BJ (cell line): ENCODE measurements around the gene TAF1A. TPM values are rescaled to one million over a fixed set of nuclear protein-coding genes. Genes with fewer than 3 reads are reported as not detected.

Source experiments
- CTCF ChIA-PET: fragments of 350-600 bp; formaldehyde crosslinking; extraction: SDS; loops from one replicate; lab custom pipeline; 2021; ENCODE audit warnings: antibody characterized with exemption, inconsistent platforms; lab: Yijun Ruan, JAX
- POLR2A ChIA-PET: fragments of 300-600 bp; sonication (Branson Sonifier 250); formaldehyde crosslinking; extraction: SDS; loops from one replicate; lab custom pipeline; 2021; ENCODE audit warnings: antibody characterized with exemption; lab: Charles Lee
- DNase-seq: peaks from one replicate; pipeline ENCODE4 v3.0.0-alpha.2; 2011; ENCODE audit warnings: low read depth
- H3K27me3 ChIP-seq: 2 replicates; pipeline ENCODE4 v1.6.0; 2011; ENCODE audit warnings: low read length; ENCODE audit not compliant: control insufficient read depth, insufficient read depth
- H3K36me3 ChIP-seq: 2 replicates; pipeline ENCODE4 v1.5.1; 2011; ENCODE audit warnings: low read length; ENCODE audit not compliant: control insufficient read depth, insufficient read depth
- H3K4me3 ChIP-seq: 2 replicates; pipeline ENCODE4 v1.5.1; 2011; ENCODE audit warnings: low read depth, mild to moderate bottlenecking, control low read depth, low read length
- polyA plus RNA-seq: library from polyadenylated mRNA; depleted of rRNA; stranded (reverse); fragments of >200 nt; gene quantifications from 2 replicates; pipeline ENCODE4 v1.2.3, GENCODE V29; 2011
- TF ChIP-seq, protein P1 (sequence below): IDR thresholded peaks from 2 replicates; pipeline ENCODE4 v1.5.1; 2011; ENCODE audit warnings: low read depth, mild to moderate bottlenecking, control low read depth, inconsistent platforms, low read length, moderate library complexity; ENCODE audit not compliant: insufficient read depth

Gene TAF1A
- polyA plus RNA-seq, 1 experiment: 2.2 TPM

DNA sequence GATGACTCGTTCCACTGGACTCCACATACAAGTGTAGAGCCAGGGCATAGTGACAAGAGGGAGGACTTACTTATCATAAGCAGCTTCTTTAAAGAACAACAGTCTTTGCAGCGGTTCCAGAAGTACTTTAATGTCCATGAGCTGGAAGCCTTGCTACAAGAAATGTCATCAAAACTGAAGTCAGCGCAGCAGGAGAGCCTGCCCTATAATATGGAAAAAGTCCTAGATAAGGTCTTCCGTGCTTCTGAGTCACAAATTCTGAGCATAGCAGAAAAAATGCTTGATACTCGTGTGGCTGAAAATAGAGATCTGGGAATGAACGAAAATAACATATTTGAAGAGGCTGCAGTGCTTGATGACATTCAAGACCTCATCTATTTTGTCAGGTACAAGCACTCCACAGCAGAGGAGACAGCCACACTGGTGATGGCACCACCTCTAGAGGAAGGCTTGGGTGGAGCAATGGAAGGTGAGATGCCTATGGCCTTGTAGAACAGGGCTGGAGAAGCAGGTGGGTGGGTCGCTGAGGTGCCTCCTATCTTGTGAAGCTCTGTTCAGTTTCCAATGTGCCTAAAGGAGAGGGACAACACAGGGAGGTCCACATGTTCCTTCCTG is 40.3 kb upstream of the TAF1A start:
- Histone ChIP-seq H3K27me3 (no peaks in the 10 kb centered on the region), H3K4me3 (no peak overlapping the region), H3K36me3 (peaks cover 11% of the 10 kb centered on the region)
- DNase-seq: no peak
- CTCF ChIA-PET: interaction anchor here (8.0 kb wide), 1 partner anchor 165 kb away, joined by 105 read pairs; no protein-coding TSS in a partner anchor
- TF ChIP-seq, protein P1, sequence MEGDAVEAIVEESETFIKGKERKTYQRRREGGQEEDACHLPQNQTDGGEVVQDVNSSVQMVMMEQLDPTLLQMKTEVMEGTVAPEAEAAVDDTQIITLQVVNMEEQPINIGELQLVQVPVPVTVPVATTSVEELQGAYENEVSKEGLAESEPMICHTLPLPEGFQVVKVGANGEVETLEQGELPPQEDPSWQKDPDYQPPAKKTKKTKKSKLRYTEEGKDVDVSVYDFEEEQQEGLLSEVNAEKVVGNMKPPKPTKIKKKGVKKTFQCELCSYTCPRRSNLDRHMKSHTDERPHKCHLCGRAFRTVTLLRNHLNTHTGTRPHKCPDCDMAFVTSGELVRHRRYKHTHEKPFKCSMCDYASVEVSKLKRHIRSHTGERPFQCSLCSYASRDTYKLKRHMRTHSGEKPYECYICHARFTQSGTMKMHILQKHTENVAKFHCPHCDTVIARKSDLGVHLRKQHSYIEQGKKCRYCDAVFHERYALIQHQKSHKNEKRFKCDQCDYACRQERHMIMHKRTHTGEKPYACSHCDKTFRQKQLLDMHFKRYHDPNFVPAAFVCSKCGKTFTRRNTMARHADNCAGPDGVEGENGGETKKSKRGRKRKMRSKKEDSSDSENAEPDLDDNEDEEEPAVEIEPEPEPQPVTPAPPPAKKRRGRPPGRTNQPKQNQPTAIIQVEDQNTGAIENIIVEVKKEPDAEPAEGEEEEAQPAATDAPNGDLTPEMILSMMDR: no peak
- POLR2A ChIA-PET: no interaction called here

DNA sequence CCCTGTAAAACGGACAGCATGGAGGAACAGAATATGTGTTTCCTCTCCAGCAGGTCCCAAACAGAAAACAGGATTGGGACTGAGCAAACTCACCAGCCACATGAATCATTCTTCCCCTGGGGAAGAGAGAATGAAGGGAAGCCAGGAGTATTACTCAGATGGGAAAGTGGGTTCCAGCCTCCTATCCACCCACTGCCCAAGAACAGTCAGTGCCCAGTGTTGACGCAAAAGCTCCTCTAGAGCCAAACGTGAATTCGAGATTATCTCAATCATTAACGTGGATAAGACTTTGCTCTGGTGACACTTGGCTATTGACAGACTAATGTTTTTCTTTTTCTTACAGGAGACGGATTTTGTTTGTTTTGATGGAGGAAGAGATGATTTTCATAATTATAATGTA is 37.5 kb upstream of the TAF1A start:
- TF ChIP-seq, protein P1: no peak
- Histone ChIP-seq H3K27me3 (no peaks in the 10 kb centered on the region), H3K36me3 (peaks cover 7% of the 10 kb centered on the region), H3K4me3 (no peak overlapping the region)
- DNase-seq: no peak
- CTCF ChIA-PET: interaction anchor here (2.9 kb wide), 1 partner anchor 162 kb away, joined by 18 read pairs; no protein-coding TSS in a partner anchor
- POLR2A ChIA-PET: no interaction called here

DNA sequence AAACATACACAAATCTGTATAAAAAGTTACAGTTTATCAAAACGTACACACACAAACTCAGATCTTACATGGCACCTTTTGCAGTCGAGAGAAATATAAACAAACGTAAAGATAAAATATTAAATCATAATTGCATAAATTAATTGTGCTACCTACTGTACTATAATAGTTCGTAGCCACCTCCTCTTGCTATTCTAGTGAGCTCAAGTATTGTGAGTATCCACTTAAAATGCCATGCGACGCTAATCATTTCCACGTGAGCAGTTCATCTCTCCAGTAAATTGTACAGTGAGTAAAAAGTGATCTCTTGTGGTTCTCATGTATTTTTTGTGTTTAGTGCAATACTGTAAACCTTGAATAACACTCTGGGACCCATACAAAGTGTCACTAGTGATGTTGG is 34.5 kb upstream of the TAF1A start:
- no peaks in the 10 kb centered on the region for H3K27me3 ChIP-seq
- peaks cover 7% of the 10 kb centered on the region for H3K36me3 ChIP-seq
- H3K4me3 ChIP-seq: no peak overlapping the region
- ChIA-PET POLR2A (no interaction called here), CTCF (interaction anchor here (0.7 to 1.7 kb wide), 3 partner anchors 10 to 1794 kb away, joined by 4 to 7 read pairs (median 4); no protein-coding TSS in a partner anchor)
- no peak for DNase-seq
- TF ChIP-seq, protein P1: no peak

DNA sequence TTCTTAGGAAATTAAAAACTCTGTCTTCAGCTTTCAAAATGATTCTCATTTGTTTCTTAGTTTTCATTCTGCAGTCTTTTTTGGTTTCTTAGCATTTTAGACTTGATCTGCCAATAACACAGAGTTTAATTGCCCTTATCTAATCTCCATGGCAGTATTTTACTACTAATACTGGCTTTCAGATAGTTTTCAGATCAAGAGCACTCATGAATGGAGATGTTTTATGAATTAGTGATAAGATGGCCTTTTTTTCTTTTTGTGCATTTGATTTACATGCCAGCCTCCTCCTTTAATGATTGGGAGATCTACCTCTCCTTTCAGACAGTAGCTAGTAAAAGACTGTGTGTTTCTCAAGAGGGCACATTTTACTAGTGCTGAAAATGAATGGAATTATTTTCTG is 33.7 kb upstream of the TAF1A start:
- Histone ChIP-seq H3K36me3 (peaks cover 3% of the 10 kb centered on the region), H3K27me3 (no peaks in the 10 kb centered on the region), H3K4me3 (no peak overlapping the region)
- ChIA-PET CTCF (interaction anchor here (1.6 kb wide), 1 partner anchor 158 kb away, joined by 4 read pairs; no protein-coding TSS in a partner anchor), POLR2A (no interaction called here)
- TF ChIP-seq, protein P1: no peak
- DNase-seq: no peak

DNA sequence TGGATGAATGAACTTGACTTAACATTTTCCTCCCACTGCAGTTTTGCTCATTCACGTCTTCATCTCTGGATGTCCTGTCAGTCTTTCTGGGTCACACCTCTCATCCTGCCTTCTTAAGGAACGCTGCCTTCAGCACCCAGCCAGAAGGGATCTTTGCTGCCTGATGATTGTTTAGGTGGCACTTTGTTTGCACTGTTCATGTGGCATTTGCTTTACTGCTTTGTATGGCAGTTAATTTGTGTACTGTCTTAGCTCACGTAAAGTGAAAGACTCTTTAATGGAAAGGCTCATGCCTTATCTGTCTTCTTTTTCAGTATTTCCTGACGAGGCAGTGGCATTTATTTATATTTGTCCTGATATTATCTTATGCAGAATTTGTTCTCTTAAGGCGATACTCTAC is 33.0 kb upstream of the TAF1A start:
- ChIA-PET POLR2A (no interaction called here), CTCF (interaction anchor here (2.0 kb wide), 1 partner anchor 157 kb away, joined by 11 read pairs; no protein-coding TSS in a partner anchor)
- Histone ChIP-seq H3K27me3 (no peaks in the 10 kb centered on the region), H3K36me3 (peaks cover 3% of the 10 kb centered on the region), H3K4me3 (no peak overlapping the region)
- TF ChIP-seq, protein P1: no peak
- no peak for DNase-seq
